ENCODE measurements around the gene CNIH2.

DNA sequence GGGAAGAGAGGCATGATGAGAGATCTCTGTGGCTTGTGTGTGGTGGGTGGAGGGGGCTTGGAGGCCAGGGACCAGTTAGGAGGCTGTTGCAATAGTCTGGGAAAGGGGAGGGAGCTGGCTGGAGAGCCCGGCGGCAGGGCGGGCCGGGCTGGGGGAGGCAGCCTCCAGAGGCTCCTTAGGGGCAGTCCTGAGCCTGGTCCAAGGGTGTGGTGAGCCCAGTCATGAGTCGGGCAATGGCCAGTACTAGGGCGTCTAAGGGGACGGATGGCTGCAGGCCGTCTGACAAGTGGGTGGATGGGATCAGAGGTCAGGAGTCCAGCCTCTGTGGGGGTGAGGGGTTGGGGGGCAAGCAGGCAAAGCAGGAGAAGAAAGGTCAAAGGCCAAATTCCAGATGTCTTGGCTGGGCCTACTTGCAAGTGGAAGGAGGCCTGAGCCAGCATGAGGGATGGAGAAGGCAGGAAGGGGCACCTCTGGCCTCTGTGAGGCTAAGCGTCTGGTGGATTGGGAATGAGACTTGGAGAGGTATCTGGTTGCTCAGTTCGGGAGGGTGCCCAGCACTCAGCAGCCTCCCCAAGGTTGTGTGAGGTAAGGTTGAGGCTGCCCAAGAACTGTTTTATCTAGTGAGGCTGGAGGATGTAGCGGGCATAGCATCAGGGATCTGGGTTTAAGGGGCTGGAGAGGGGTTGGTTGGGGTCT, 44.9 kb downstream of the CNIH2 start:
- TF ChIP-seq FOXM1 (IDR thresholded peaks at IDR 0.05; ENCODE audit: borderline replicate concordance) (no peak), FOXK2 (IDR thresholded peaks at IDR 0.05) (no peak), SUZ12 (IDR thresholded peaks at IDR 0.05) (no peak), NFRKB (IDR thresholded peaks at IDR 0.05) (no peak), ARNT (IDR thresholded peaks at IDR 0.05) (no peak), SP1 (IDR thresholded peaks at IDR 0.05) (no peak), TARDBP (IDR thresholded peaks at IDR 0.05) (no peak), BHLHE40 (IDR thresholded peaks at IDR 0.05; ENCODE audit: borderline replicate concordance) (no peak), ELF4 (IDR thresholded peaks at IDR 0.05) (no peak), FOXA1 (IDR thresholded peaks at IDR 0.05) (no peak)

Data from HEK293T (cell line).